Loucy (cell line): Measurements from ENCODE around the gene PKP2.

Source experiments
- EZH2phosphoT487 ChIP-seq: fragments of 200-600 bp; IDR thresholded peaks from 2 replicates; pipeline ENCODE4 v1.6.1; 2018; ENCODE audit warnings: antibody characterized with exemption, mild to moderate bottlenecking, moderate library complexity, borderline replicate concordance
- TF ChIP-seq, protein P1 (sequence below): fragments of 200-600 bp; sonication (generic); conservative IDR thresholded peaks from 2 replicates; pipeline ENCODE4 v1.5.1; 2014; ENCODE audit warnings: mild to moderate bottlenecking, antibody characterized with exemption, low read length

DNA sequence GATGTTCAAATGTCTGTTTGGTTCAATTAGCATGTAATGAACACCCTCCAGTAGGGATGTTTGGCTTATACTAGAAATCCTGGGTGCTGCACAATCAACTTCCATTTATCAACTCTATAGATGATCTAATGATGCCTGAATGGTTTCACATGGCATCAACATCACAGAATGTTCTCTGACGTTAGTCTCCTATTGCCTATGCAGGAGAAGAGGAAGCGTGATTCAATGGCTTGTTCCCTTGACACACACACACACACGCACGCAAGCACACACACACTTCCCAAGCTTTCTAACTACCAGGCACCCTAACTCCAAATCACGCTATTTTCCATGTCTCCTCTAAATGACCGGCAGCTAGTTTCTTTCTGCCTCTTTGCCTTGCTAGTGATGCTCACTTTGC, 49.3 kb downstream of the PKP2 start:
- TF ChIP-seq, protein P1, sequence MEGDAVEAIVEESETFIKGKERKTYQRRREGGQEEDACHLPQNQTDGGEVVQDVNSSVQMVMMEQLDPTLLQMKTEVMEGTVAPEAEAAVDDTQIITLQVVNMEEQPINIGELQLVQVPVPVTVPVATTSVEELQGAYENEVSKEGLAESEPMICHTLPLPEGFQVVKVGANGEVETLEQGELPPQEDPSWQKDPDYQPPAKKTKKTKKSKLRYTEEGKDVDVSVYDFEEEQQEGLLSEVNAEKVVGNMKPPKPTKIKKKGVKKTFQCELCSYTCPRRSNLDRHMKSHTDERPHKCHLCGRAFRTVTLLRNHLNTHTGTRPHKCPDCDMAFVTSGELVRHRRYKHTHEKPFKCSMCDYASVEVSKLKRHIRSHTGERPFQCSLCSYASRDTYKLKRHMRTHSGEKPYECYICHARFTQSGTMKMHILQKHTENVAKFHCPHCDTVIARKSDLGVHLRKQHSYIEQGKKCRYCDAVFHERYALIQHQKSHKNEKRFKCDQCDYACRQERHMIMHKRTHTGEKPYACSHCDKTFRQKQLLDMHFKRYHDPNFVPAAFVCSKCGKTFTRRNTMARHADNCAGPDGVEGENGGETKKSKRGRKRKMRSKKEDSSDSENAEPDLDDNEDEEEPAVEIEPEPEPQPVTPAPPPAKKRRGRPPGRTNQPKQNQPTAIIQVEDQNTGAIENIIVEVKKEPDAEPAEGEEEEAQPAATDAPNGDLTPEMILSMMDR = no peak
- no peak for TF ChIP-seq EZH2phosphoT487
